ENCODE measurements around the gene LKAAEAR1.

DNA sequence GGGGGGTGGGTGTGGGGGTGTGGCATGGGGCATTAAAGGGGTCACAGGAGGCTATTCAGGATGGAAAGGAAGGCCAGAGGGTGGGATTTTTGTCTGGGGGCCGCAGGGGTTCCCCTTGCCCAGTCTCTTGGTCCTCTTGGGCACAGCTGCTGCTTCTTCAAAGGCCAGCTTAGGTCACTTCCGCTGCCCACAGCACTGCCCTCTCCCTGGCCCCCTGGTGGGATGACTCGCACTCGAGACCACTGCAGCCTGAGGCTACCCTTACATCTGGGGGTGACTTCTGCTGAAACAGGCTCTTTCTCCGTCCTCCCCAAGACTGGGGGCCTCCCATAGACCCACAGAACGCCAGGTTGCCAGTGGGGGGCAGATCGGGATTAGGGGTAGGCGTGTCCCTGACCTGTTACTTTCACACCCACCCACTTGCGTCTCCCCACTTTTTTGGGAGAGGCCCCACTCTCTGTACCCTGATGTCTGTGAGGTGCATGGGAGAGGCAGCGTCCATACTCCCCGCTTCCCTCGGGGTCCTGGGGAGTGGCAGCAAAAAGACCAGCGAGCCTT, 1.3 kb downstream of the LKAAEAR1 start:
- no peak for TF ChIP-seq EZH2 (IDR thresholded peaks at IDR 0.05; ENCODE audit: borderline replicate concordance, low read depth, low read length, severe bottlenecking)
- TF ChIP-seq, protein P1, sequence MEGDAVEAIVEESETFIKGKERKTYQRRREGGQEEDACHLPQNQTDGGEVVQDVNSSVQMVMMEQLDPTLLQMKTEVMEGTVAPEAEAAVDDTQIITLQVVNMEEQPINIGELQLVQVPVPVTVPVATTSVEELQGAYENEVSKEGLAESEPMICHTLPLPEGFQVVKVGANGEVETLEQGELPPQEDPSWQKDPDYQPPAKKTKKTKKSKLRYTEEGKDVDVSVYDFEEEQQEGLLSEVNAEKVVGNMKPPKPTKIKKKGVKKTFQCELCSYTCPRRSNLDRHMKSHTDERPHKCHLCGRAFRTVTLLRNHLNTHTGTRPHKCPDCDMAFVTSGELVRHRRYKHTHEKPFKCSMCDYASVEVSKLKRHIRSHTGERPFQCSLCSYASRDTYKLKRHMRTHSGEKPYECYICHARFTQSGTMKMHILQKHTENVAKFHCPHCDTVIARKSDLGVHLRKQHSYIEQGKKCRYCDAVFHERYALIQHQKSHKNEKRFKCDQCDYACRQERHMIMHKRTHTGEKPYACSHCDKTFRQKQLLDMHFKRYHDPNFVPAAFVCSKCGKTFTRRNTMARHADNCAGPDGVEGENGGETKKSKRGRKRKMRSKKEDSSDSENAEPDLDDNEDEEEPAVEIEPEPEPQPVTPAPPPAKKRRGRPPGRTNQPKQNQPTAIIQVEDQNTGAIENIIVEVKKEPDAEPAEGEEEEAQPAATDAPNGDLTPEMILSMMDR (IDR thresholded peaks at IDR 0.05; ENCODE audit: borderline replicate concordance, extremely low read depth, low read length, poor library complexity, severe bottlenecking): no peak
